Measurements from ENCODE around the gene SETBP1. TPM values are rescaled to one million over a fixed set of nuclear protein-coding genes. Genes with fewer than 3 reads are reported as not detected.

Gene SETBP1
- polyA plus RNA-seq, 1 experiment: 2.9 TPM

DNA sequence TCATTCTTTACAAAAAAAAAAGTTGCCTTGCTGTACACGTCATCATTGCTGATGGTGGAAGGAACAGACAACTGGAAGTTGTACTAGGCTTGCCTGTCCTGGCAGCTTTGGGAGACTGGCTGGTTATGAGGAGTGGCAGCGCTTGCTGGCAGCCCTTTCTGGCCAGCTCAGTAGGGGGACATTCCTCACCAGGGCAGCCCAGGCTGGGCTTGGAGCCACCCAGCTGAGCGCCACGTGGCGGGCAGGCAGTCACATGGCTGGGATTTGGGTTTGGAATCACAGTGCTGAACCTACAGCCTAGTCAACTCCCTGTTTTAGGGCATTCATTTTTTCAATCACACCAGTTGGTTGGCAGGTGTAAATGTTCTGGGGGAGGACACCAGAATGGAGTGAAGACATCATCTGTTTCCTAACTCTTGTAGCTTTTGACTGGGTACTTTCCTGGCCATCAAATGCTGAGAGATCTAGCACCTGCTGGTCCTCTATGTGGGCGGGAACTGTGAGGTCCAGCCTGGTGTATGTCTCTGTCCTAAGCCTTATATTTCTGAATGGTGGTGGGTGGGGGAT lies 139.3 kb downstream of the SETBP1 start:
- TF ChIP-seq, protein P1, sequence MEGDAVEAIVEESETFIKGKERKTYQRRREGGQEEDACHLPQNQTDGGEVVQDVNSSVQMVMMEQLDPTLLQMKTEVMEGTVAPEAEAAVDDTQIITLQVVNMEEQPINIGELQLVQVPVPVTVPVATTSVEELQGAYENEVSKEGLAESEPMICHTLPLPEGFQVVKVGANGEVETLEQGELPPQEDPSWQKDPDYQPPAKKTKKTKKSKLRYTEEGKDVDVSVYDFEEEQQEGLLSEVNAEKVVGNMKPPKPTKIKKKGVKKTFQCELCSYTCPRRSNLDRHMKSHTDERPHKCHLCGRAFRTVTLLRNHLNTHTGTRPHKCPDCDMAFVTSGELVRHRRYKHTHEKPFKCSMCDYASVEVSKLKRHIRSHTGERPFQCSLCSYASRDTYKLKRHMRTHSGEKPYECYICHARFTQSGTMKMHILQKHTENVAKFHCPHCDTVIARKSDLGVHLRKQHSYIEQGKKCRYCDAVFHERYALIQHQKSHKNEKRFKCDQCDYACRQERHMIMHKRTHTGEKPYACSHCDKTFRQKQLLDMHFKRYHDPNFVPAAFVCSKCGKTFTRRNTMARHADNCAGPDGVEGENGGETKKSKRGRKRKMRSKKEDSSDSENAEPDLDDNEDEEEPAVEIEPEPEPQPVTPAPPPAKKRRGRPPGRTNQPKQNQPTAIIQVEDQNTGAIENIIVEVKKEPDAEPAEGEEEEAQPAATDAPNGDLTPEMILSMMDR (IDR thresholded peaks at IDR 0.05; ENCODE audit: insufficient read depth, low read depth, low read length): no peak
- ChIA-PET POLR2A (no interaction called here), CTCF (no interaction called here)
- H3K36me3 ChIP-seq (ENCODE audit: control insufficient read depth, insufficient read depth, low read length): no peaks in the 10 kb centered on the region; the same call in 1 of the 2 replicates
- no peak overlapping the region for H3K4me3 ChIP-seq (ENCODE audit: low read depth, low read length)
- DNase-seq (ENCODE audit: low read depth): no peak
- 0 out of 2 replicates have a peak, but pooled peaks cover 2% of the 10 kb centered on the region for H3K27me3 ChIP-seq (ENCODE audit: control insufficient read depth, insufficient read depth, low read length)

DNA sequence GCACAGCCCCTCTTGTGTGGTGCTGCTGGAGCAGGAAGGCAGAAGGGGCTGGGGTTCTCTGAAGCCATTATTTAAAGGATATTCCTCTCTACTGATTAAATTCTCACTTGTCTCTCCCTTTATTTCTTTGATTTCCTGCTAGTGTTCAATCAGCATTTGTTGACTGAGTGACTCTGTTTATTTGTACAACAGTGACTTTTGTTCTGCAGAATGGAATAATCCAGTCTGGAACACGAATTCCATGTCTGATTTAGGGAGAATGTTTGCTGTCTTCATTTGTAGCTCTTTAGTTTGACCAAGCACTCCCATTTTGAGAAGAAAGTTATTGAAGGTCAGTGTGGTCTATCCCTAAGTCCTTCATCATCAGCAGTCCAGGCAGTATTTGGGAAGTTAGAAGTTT lies 141.2 kb downstream of the SETBP1 start:
- TF ChIP-seq, protein P1 (IDR thresholded peaks at IDR 0.05; ENCODE audit: insufficient read depth, low read depth, low read length): no peak
- CTCF ChIA-PET: interaction anchor here (1.4 kb wide), 1 partner anchor 13 kb away, joined by 4 read pairs; no protein-coding TSS in a partner anchor
- POLR2A ChIA-PET: no interaction called here
- no peak for DNase-seq (ENCODE audit: low read depth)
- no peak overlapping the region for H3K4me3 ChIP-seq (ENCODE audit: low read depth, low read length)
- 0 out of 2 replicates have a peak, but pooled peaks cover 2% of the 10 kb centered on the region for H3K27me3 ChIP-seq (ENCODE audit: control insufficient read depth, insufficient read depth, low read length)
- no peaks in the 10 kb centered on the region; the same call in 1 of the 2 replicates for H3K36me3 ChIP-seq (ENCODE audit: control insufficient read depth, insufficient read depth, low read length)

DNA sequence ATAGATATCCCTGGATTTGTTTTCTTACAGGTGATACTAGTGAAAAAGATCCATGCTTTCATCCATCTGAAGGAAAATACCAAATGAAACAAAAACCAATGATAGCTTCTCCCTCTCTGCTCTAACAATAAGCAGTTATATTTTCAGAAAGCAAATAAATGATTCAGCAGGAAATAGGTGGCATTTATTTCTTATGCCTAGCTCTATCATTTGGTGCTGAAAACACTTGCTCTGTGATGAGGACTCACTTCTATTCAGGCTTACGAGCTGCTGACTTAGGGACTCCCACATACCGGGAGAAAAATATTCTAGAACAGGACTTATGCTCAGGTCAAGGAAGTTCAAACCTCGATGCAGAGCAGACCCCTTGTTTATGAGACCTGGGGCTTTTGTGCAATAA lies 142.6 kb downstream of the SETBP1 start:
- ChIA-PET POLR2A (no interaction called here), CTCF (interaction anchor here (1.2 to 1.8 kb wide), 2 partner anchors 9 to 561 kb away, joined by 3 to 5 read pairs; no protein-coding TSS in a partner anchor)
- no peaks in the 10 kb centered on the region; the same call in 1 of the 2 replicates for H3K36me3 ChIP-seq (ENCODE audit: control insufficient read depth, insufficient read depth, low read length)
- DNase-seq (ENCODE audit: low read depth): no peak
- no peak overlapping the region for H3K4me3 ChIP-seq (ENCODE audit: low read depth, low read length)
- TF ChIP-seq, protein P1 (IDR thresholded peaks at IDR 0.05; ENCODE audit: insufficient read depth, low read depth, low read length): no peak
- H3K27me3 ChIP-seq (ENCODE audit: control insufficient read depth, insufficient read depth, low read length): 0 out of 2 replicates have a peak, but pooled peaks cover 2% of the 10 kb centered on the region

DNA sequence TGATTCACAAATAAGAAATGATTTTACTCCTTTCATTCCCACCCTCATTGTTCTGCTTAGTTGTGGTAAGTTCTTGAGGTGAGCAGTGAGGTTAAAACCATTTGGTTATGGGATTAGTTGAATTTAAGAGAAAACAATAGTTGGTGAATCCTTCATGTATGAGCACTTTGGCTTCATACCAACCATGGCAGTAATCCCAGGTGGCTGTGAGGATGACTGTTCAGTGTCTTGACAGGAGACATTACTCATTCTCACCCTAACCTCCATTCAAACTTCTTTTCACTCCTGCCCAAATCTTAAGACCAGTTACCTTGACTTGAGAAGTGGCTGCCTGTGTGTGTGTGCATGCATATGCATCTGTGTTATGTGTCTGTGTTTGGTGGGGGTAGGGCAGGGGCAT lies 143.1 kb downstream of the SETBP1 start:
- TF ChIP-seq, protein P1 (IDR thresholded peaks at IDR 0.05; ENCODE audit: insufficient read depth, low read depth, low read length): no peak
- Histone ChIP-seq H3K27me3 (ENCODE audit: control insufficient read depth, insufficient read depth, low read length) (0 out of 2 replicates have a peak, but pooled peaks cover 2% of the 10 kb centered on the region), H3K4me3 (ENCODE audit: low read depth, low read length) (no peak overlapping the region), H3K36me3 (ENCODE audit: control insufficient read depth, insufficient read depth, low read length) (no peaks in the 10 kb centered on the region; the same call in 1 of the 2 replicates)
- ChIA-PET POLR2A (no interaction called here), CTCF (interaction anchor here (1.2 to 1.8 kb wide), 2 partner anchors 10 to 561 kb away, joined by 3 to 5 read pairs; no protein-coding TSS in a partner anchor)
- DNase-seq (ENCODE audit: low read depth): no peak

DNA sequence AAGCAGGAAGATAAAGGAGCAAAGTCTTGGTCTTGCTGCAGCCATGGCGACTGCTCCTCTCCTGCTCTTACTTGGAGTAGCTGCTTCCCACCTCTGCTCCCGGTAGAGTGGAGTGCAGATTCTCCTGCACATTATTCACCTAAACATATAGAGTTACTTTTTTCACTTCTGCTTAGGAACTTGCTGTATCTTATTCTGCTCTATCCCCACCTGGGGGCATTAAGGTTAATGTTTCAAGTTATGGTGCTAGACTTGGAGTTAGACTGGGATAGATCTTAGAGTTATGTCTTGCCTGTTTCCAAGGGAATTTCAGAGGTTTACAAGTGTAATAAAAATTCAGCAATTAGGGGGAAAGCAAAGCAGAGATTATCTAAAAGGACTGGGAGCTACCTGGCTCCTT lies 144.2 kb downstream of the SETBP1 start:
- Histone ChIP-seq H3K36me3 (ENCODE audit: control insufficient read depth, insufficient read depth, low read length) (no peaks in the 10 kb centered on the region; the same call in 1 of the 2 replicates), H3K4me3 (ENCODE audit: low read depth, low read length) (no peak overlapping the region), H3K27me3 (ENCODE audit: control insufficient read depth, insufficient read depth, low read length) (0 out of 2 replicates have a peak, but pooled peaks cover 2% of the 10 kb centered on the region)
- DNase-seq (ENCODE audit: low read depth): no peak
- TF ChIP-seq, protein P1 (IDR thresholded peaks at IDR 0.05; ENCODE audit: insufficient read depth, low read depth, low read length): no peak
- CTCF ChIA-PET: no interaction called here
- POLR2A ChIA-PET: no interaction called here

Data from BJ (cell line).